NB4 (cell line): Measurements from ENCODE around the gene OSBPL1A.
A peak's percentile ranks its signal among the peaks of the same experiment; 100 is the strongest.

Experiments used
- DNase-seq: peaks from one replicate; pipeline ENCODE4 v3.0.0; 2010; ENCODE audit warnings: low read depth
- H3K4me3 ChIP-seq: one replicate; pipeline ENCODE4 v1.5.1; 2011; ENCODE audit warnings: mild to moderate bottlenecking, low read depth, low read length, moderate library complexity
- MYC ChIP-seq: IDR thresholded peaks from 2 replicates; pipeline ENCODE4 v1.6.1; 2011; ENCODE audit warnings: low read depth, low read length
- POLR2A ChIP-seq: IDR thresholded peaks from 2 replicates; pipeline ENCODE4 v1.6.1; 2011; ENCODE audit warnings: mild to moderate bottlenecking; ENCODE audit not compliant: insufficient read length; ENCODE audit errors: extremely low read depth
- TF ChIP-seq, protein P1 (sequence below): IDR thresholded peaks from one replicate; pipeline ENCODE4 v1.5.1; 2012; ENCODE audit warnings: low read depth, low read length
- TF ChIP-seq, protein P2 (sequence below): IDR thresholded peaks from 2 replicates; pipeline ENCODE4 v1.6.1; 2011; ENCODE audit warnings: low read depth, low read length

The OSBPL1A gene

DNA sequence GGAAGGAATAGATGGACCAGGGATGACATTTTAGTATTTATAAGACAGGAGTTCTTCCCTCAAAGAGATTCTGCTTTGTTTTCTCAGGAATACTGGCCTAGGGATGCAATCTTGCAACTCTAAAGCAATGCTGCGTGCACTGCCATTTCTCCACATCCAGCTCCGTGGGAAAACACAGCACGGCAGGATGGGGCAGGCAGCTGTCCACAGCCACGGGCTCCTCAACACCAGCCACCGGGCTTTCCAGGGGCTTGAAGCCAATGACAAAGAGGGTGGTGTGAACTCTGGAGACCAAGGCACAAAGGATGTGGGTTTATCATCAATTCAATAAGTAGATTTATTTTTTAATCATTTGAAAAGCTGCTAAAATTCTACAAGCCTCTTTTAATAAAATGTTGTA lies 209.5 kb downstream of the OSBPL1A start:
- no peak for DNase-seq
- H3K4me3 ChIP-seq: no peak overlapping the region
- TF ChIP-seq MYC: no peak
- TF ChIP-seq, protein P1, sequence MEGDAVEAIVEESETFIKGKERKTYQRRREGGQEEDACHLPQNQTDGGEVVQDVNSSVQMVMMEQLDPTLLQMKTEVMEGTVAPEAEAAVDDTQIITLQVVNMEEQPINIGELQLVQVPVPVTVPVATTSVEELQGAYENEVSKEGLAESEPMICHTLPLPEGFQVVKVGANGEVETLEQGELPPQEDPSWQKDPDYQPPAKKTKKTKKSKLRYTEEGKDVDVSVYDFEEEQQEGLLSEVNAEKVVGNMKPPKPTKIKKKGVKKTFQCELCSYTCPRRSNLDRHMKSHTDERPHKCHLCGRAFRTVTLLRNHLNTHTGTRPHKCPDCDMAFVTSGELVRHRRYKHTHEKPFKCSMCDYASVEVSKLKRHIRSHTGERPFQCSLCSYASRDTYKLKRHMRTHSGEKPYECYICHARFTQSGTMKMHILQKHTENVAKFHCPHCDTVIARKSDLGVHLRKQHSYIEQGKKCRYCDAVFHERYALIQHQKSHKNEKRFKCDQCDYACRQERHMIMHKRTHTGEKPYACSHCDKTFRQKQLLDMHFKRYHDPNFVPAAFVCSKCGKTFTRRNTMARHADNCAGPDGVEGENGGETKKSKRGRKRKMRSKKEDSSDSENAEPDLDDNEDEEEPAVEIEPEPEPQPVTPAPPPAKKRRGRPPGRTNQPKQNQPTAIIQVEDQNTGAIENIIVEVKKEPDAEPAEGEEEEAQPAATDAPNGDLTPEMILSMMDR: no peak
- TF ChIP-seq POLR2A: no peak
- TF ChIP-seq, protein P2, sequence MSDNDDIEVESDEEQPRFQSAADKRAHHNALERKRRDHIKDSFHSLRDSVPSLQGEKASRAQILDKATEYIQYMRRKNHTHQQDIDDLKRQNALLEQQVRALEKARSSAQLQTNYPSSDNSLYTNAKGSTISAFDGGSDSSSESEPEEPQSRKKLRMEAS: no peak

DNA sequence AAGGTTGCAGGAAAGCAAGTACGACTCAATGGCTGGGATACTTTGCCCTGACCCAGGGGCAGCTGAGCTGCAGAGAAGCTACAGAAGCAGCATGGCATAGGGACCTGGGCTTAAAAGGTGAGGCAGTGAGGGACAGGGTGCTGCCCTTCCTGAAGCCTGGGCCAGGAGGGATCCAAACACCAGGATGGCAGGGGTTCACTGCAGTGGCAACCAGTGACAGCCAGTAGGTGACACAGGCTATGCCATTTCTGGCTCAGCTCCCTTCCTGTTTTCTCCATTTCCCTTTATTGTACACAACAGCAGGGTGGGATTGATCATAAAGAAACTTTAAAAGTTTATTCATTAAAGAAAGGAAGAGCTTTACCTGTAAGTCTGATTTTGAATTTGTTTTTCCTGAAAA lies 209.9 kb downstream of the OSBPL1A start:
- no peak for TF ChIP-seq MYC
- TF ChIP-seq, protein P1: no peak
- no peak for TF ChIP-seq POLR2A
- TF ChIP-seq, protein P2: no peak
- H3K4me3 ChIP-seq: no peak overlapping the region
- DNase-seq: no peak

DNA sequence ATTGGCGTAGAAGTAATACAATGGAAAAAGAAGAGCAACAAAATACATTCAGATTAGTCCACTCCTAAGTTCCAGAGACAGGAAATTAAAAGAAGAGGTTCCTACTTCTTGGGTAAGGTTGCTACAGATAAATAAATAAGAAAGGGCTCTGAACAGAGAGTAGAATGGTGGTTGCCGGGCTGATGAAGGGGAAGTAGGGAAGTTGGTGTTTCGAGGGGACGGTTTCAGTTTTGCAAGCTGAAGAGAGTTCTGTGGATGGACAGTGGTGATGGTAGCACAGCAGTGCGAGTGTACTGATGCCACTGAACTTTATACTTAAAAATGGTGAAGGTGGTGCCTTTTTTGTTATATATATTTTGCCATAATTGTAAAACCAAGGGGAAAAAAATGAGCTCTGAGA lies 210.6 kb downstream of the OSBPL1A start:
- TF ChIP-seq POLR2A (no peak), MYC (no peak)
- TF ChIP-seq, protein P1: no peak
- TF ChIP-seq, protein P2: no peak
- DNase-seq: peak; percentile 9
- no peak overlapping the region for H3K4me3 ChIP-seq

- no peak overlapping the region for H3K4me3 ChIP-seq
- TF ChIP-seq, protein P2: no peak
- TF ChIP-seq, protein P1: no peak
- TF ChIP-seq MYC: no peak
- no peak for TF ChIP-seq POLR2A
- no peak for DNase-seq
Measured at GRCh38 chr18:24185805-24186204, 211.8 kb downstream of the OSBPL1A start.

- DNase-seq: no peak
- TF ChIP-seq MYC: no peak
- no peak for TF ChIP-seq POLR2A
- TF ChIP-seq, protein P2: no peak
- TF ChIP-seq, protein P1: no peak
- no peak overlapping the region for H3K4me3 ChIP-seq
Measured at GRCh38 chr18:24181806-24182205, 215.8 kb downstream of the OSBPL1A start.

DNA sequence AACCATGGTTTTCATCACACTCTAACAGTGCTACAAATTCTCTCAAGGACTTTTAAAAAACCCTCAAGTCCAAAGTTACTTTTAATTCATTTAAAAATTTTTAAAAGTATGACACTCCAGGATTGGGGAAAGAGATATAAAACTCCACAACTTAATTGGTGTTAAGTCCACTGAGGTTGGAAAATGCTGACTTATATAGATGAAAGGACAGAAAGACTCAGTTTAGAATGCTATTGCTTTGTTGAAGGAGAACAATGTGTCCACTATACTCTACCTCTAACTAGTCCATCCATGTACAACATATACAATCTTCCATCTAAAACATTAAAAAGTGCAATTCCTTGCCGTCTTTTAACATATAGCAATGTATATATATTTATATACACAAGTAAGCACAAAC lies 217.6 kb downstream of the OSBPL1A start:
- TF ChIP-seq, protein P2: no peak
- no peak for TF ChIP-seq POLR2A
- TF ChIP-seq MYC: no peak
- TF ChIP-seq, protein P1: no peak

More for the DNA sequence above, 217.6 kb downstream of the OSBPL1A start:
- DNase-seq: no peak
- H3K4me3 ChIP-seq: no peak overlapping the region
